Measurements from ENCODE around the gene GLCCI1.

Gene GLCCI1

GRCh38 chr7:7964250-7964649, 4.3 kb upstream of the GLCCI1 start:
- DNase-seq, result no peak

- DNase-seq, result no peak
These were observed 3.9 kb upstream of the GLCCI1 start for GRCh38 chr7:7964691-7965090.

GRCh38 chr7:7965301-7965700, 3.3 kb upstream of the GLCCI1 start:
- DNase-seq, result no peak

- no peak for DNase-seq
These were observed 2.4 kb upstream of the GLCCI1 start for GRCh38 chr7:7966141-7966734.

GRCh38 chr7:7967886-7968543, 581 bp upstream of the GLCCI1 start:
- no peak for DNase-seq

- DNase-seq, result peak; percentile 31 to 36
These were observed 975 bp downstream of the GLCCI1 start for GRCh38 chr7:7969306-7970236.

- no peak for DNase-seq
These were observed 1.6 kb downstream of the GLCCI1 start for GRCh38 chr7:7970237-7970530.

- DNase-seq, result no peak
These were observed 2.1 kb downstream of the GLCCI1 start for GRCh38 chr7:7970531-7971307.

- DNase-seq, result no peak
These were observed 2.9 kb downstream of the GLCCI1 start for GRCh38 chr7:7971308-7972040.

- no peak for DNase-seq
These were observed 3.5 kb downstream of the GLCCI1 start for GRCh38 chr7:7972128-7972527.

GRCh38 chr7:7972922-7973594, 4.5 kb downstream of the GLCCI1 start:
- DNase-seq, result no peak

GRCh38 chr7:7976677-7977076, 8.1 kb downstream of the GLCCI1 start:
- no peak for DNase-seq

GRCh38 chr7:7977774-7978173, 9.2 kb downstream of the GLCCI1 start:
- no peak for DNase-seq

GRCh38 chr7:7978860-7979259, 10.3 kb downstream of the GLCCI1 start:
- no peak for DNase-seq

- DNase-seq, result no peak
These were observed 11.0 kb downstream of the GLCCI1 start for GRCh38 chr7:7979558-7979957.

GRCh38 chr7:7980134-7980533, 11.5 kb downstream of the GLCCI1 start:
- DNase-seq, result no peak

GRCh38 chr7:7982904-7983303, 14.3 kb downstream of the GLCCI1 start:
- no peak for DNase-seq

GRCh38 chr7:7984424-7984823, 15.8 kb downstream of the GLCCI1 start:
- no peak for DNase-seq

GRCh38 chr7:7988706-7989105, 20.1 kb downstream of the GLCCI1 start:
- DNase-seq, result no peak

GRCh38 chr7:7989133-7989532, 20.5 kb downstream of the GLCCI1 start:
- no peak for DNase-seq

GRCh38 chr7:7989616-7990440, 21.2 kb downstream of the GLCCI1 start:
- DNase-seq, result no peak
